Kidney (tissue), 14 donors: Measurements from ENCODE around the gene GPRC5C. TPM values are rescaled to one million over a fixed set of nuclear protein-coding genes. Genes with fewer than 3 reads are reported as not detected.

Source experiments
- DNase-seq, 5 donors: peaks; one replicate each; pipeline ENCODE4 v3.0.0-alpha.2; 2013 to 2020
- FAIRE-seq: peaks from 2 replicates; lab custom pipeline; 2012; peaks lifted over from hg19 to GRCh38; lab: Jason Lieb, UNC
- H3K27ac ChIP-seq, 2 donors: one replicate each; pipeline ENCODE4 v1.7.0; 2013; ENCODE audit warnings: low read depth in 2 of 2, low read length in 2 of 2, inconsistent platforms in 1 of 2
- H3K27me3 ChIP-seq: one replicate; pipeline ENCODE4 v1.7.1; 2013; ENCODE audit warnings: low read length, inconsistent platforms; ENCODE audit not compliant: control insufficient read depth, insufficient read depth
- H3K36me3 ChIP-seq, 3 donors: one replicate each; pipeline versions ENCODE4 v1.7.0 to v1.7.1; 2013; ENCODE audit warnings: low read length in 3 of 3, control low read depth in 1 of 3, inconsistent platforms in 1 of 3; ENCODE audit not compliant: insufficient read depth in 3 of 3, control insufficient read depth in 2 of 3
- H3K4me1 ChIP-seq, 3 donors: one replicate each; pipeline versions ENCODE4 v1.7.0 to v1.7.1; 2013; ENCODE audit warnings: low read length in 3 of 3, inconsistent platforms in 1 of 3, low read depth in 1 of 3; ENCODE audit not compliant: control insufficient read depth in 2 of 3, insufficient read depth in 2 of 3
- H3K4me3 ChIP-seq, 3 donors: one replicate each; pipeline versions ENCODE4 v1.7.0 to v1.8.1; 2013; ENCODE audit warnings: low read length in 3 of 3, control low read depth in 1 of 3, inconsistent platforms in 1 of 3
- H3K9ac ChIP-seq, 3 donors: one replicate each; pipeline versions ENCODE4 v1.7.0 to v1.7.1; 2013; ENCODE audit warnings: low read length in 3 of 3, control low read depth in 1 of 3, inconsistent platforms in 1 of 3
- H3K9me3 ChIP-seq, 3 donors: one replicate each; pipeline versions ENCODE4 v1.7.0 to v1.7.1; 2013; ENCODE audit warnings: low read length in 3 of 3, control low read depth in 1 of 3, inconsistent platforms in 1 of 3; ENCODE audit not compliant: control insufficient read depth in 2 of 3, insufficient read depth in 1 of 3
- intact Hi-C: fragments of 100-400 bp; cut with DNase I; formaldehyde crosslinking; loops from one replicate; pipeline ENCODE4 v1.11.1; 2022
- polyA plus RNA-seq: library from polyadenylated mRNA; stranded (reverse); fragments of 350-450 nt; fragmentation: Illumina TruSeq; extraction: RNeasy Lipid Tissue Mini Kit (QIAGEN cat#74804); gene quantifications from one replicate; pipeline ENCODE4 v1.2.3, GENCODE V29; 2014; ENCODE audit warnings: low read depth, low replicate concordance; ENCODE audit not compliant: insufficient read depth
- total RNA-seq: library from RNA; stranded (reverse); fragmentation: NEBNext Ultra II Directional; extraction: Animal tissue kit (Norgen Biotek cat#: 25700); gene quantifications from one replicate; pipeline ENCODE4 v1.2.1, GENCODE V29; 2021
- TF ChIP-seq, protein P1 (sequence below): IDR thresholded peaks from 3 replicates; pipeline ENCODE4 v1.5.1; 2012; ENCODE audit warnings: mild to moderate bottlenecking, moderate library complexity, borderline replicate concordance; ENCODE audit not compliant: insufficient read depth; ENCODE audit errors: extremely low read depth
- donor health status: control.
- donor health status: control.
- donor health status: control.
- donor health status: control.
- donor health status: control.
- donor health status: DM: yes; HTN: yes; CAD: no.
- donor health status: Normal renal cell carcinoma (clear cell type).

The GPRC5C gene
- total and polyA plus RNA-seq, 2 donors from 2014 or later = 242 to 358 TPM

DNA sequence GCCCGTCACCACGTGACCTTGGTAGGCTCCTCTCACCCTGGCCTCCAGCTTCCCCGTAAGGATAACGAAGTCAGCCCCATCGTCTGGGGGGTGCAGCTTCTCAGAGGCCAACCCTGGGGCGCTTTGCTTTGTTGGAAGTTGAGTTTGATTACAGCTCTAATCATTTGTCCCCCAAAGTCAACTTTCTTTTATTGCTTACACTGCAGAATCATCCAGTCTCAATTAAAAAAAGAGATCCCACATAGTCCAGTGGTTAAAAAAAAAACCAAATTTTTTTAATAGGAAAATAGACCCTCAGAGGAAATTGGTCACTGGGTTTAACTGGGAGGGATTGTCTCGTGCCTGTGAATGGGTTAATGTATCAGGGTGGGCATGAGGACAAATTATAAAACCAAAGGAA, 7.8 kb upstream of the GPRC5C start:
- DNase-seq (no peak), FAIRE-seq (no peak)
- H3K9ac ChIP-seq = no peak overlapping the region
- no peak overlapping the region for H3K27ac ChIP-seq
- TF ChIP-seq, protein P1, sequence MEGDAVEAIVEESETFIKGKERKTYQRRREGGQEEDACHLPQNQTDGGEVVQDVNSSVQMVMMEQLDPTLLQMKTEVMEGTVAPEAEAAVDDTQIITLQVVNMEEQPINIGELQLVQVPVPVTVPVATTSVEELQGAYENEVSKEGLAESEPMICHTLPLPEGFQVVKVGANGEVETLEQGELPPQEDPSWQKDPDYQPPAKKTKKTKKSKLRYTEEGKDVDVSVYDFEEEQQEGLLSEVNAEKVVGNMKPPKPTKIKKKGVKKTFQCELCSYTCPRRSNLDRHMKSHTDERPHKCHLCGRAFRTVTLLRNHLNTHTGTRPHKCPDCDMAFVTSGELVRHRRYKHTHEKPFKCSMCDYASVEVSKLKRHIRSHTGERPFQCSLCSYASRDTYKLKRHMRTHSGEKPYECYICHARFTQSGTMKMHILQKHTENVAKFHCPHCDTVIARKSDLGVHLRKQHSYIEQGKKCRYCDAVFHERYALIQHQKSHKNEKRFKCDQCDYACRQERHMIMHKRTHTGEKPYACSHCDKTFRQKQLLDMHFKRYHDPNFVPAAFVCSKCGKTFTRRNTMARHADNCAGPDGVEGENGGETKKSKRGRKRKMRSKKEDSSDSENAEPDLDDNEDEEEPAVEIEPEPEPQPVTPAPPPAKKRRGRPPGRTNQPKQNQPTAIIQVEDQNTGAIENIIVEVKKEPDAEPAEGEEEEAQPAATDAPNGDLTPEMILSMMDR = no peak
- peaks cover 3 to 22% (median 21%) of the 10 kb centered on the region in 3 donors for H3K4me1 ChIP-seq
- no peaks in the 10 kb centered on the region for H3K27me3 ChIP-seq
- no peaks in the 10 kb centered on the region for H3K36me3 ChIP-seq
- no peak overlapping the region for H3K4me3 ChIP-seq
- H3K9me3 ChIP-seq = no peaks in the 10 kb centered on the region
- intact Hi-C loops = no loop called here

DNA sequence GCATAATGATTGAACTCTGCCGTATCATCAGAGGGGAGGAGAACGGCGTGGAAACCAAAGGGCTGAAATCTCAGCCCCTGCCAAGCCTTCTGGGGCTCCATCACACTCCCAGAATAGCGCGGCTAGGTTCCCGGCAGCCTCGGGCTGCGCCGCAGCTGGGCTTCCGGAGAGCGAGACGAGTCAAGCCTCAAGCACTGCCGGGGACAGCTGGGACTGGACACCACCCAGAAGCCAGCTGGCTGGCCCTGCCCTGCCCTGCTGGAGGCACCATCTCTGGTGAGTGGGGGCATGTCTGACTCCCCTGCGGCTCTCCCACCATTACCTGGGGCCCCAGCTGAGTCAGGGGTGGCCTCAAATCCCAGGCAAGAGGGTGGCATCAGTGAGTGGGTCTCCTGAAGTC, 7.2 kb upstream of the GPRC5C start:
- Histone ChIP-seq H3K27me3 (no peaks in the 10 kb centered on the region), H3K27ac (no peak overlapping the region), H3K4me3 (no peak overlapping the region), H3K4me1 (peaks cover 3 to 26% (median 25%) of the 10 kb centered on the region in 3 donors), H3K9ac (no peak overlapping the region), H3K9me3 (no peaks in the 10 kb centered on the region), H3K36me3 (no peaks in the 10 kb centered on the region)
- no peak for FAIRE-seq
- intact Hi-C loops = no loop called here
- TF ChIP-seq, protein P1 = no peak
- DNase-seq = no peak

DNA sequence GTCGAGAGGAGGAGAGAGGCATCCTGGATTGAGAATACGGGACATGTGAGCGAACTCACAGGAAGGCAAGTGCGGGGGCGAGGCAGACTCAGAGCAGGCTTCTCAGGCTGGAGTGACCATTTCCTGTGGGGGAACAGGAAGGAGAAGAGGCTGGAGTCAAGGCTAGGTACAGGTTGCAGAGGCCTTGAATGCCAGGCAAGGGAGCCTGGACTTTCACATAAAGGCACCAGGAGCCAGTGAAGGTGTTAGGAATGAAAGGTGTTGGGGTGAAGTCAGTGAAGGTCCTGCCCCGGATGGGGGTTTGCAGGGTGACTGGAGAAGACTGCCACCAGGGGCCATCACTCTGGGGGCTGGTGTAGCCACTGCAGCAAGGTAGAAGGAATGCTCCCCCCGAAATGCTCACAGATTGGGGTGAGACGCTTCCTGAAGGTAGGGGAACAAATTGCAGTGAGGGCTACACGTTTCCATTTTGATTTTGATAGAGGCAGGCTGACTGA, 5.3 kb upstream of the GPRC5C start:
- TF ChIP-seq, protein P1 = no peak
- Histone ChIP-seq H3K9ac (peak overlapping the region in 2 of 3 donors; percentile 26 to 35), H3K4me1 (peaks cover 3 to 34% (median 29%) of the 10 kb centered on the region in 3 donors), H3K36me3 (no peaks in the 10 kb centered on the region), H3K27me3 (no peaks in the 10 kb centered on the region), H3K4me3 (peak overlapping the region in 1 of 3 donors; percentile 46), H3K9me3 (no peaks in the 10 kb centered on the region), H3K27ac (peak overlapping the region; percentile 89 to 90)
- no peak for FAIRE-seq
- DNase-seq = peak in 3 of 5 donors; percentile 42 to 65 (median 56)
- intact Hi-C loops = no loop called here
